ENCODE results near the gene PACRG.

Gene PACRG

GRCh38 chr6:163152701-163153100 is 424.9 kb downstream of the PACRG start:
- FAIRE-seq (no peak), DNase-seq (ENCODE audit: insufficient read length, low spot score) (no peak)
- no peak for TF ChIP-seq POLR2AphosphoS5 (IDR thresholded peaks at IDR 0.05; ENCODE audit: low read depth, low read length)
- TF ChIP-seq PAX5 (IDR thresholded peaks at IDR 0.05; ENCODE audit: insufficient read depth, low read length, severe bottlenecking), result no peak
- no peak for TF ChIP-seq POU2F2 (IDR thresholded peaks at IDR 0.05; ENCODE audit: low read depth, low read length)
- TF ChIP-seq TAF1 (IDR thresholded peaks at IDR 0.05; ENCODE audit: low read depth, low read length), result no peak
- TF ChIP-seq POLR2A (IDR thresholded peaks at IDR 0.05; ENCODE audit: low read depth, low read length), result no peak
- TF ChIP-seq SPI1 (IDR thresholded peaks at IDR 0.05; ENCODE audit: low read depth, low read length), result no peak

DNA sequence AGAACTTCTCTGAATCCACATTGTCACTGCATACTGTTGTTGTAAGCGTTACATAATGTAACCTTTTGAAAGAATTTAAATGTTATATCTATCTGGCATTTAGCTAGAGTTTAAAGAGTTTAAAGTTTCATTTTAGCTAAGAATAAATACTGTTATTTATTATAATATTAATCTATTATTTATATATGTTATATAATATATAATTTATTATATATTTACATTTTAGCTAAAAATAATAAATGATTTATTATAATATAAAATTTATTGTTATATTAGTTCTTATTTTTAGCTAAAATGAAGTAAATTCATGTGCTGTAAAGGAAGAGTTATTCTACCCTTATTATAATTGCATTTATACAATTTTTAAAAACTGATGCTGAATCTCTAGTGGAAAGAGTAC is 431.3 kb downstream of the PACRG start:
- DNase-seq (ENCODE audit: insufficient read length, low spot score) (no peak), FAIRE-seq (no peak)
- no peak for TF ChIP-seq SPI1 (IDR thresholded peaks at IDR 0.05; ENCODE audit: low read depth, low read length)

- TF ChIP-seq PAX5 (IDR thresholded peaks at IDR 0.05; ENCODE audit: insufficient read depth, low read length, severe bottlenecking) (no peak), POLR2AphosphoS5 (IDR thresholded peaks at IDR 0.05; ENCODE audit: low read depth, low read length) (no peak), SPI1 (IDR thresholded peaks at IDR 0.05; ENCODE audit: low read depth, low read length) (no peak), POU2F2 (IDR thresholded peaks at IDR 0.05; ENCODE audit: low read depth, low read length) (no peak), TAF1 (IDR thresholded peaks at IDR 0.05; ENCODE audit: low read depth, low read length) (no peak), POLR2A (IDR thresholded peaks at IDR 0.05; ENCODE audit: low read depth, low read length) (no peak)
- FAIRE-seq (no peak), DNase-seq (ENCODE audit: insufficient read length, low spot score) (no peak)
Observed at GRCh38 chr6:163159689-163160088, 431.9 kb downstream of the PACRG start.

GRCh38 chr6:163162007-163162873 is 434.5 kb downstream of the PACRG start:
- FAIRE-seq (no peak), DNase-seq (ENCODE audit: insufficient read length, low spot score) (no peak)
- TF ChIP-seq PAX5 (IDR thresholded peaks at IDR 0.05; ENCODE audit: insufficient read depth, low read length, severe bottlenecking) (no peak), TAF1 (IDR thresholded peaks at IDR 0.05; ENCODE audit: low read depth, low read length) (no peak), SPI1 (IDR thresholded peaks at IDR 0.05; ENCODE audit: low read depth, low read length) (no peak)

GRCh38 chr6:163162874-163163213 is 435.1 kb downstream of the PACRG start:
- TF ChIP-seq POLR2AphosphoS5 (IDR thresholded peaks at IDR 0.05; ENCODE audit: low read depth, low read length) (no peak), SPI1 (IDR thresholded peaks at IDR 0.05; ENCODE audit: low read depth, low read length) (no peak), POU2F2 (IDR thresholded peaks at IDR 0.05; ENCODE audit: low read depth, low read length) (no peak), PAX5 (IDR thresholded peaks at IDR 0.05; ENCODE audit: insufficient read depth, low read length, severe bottlenecking) (no peak)
- no peak for DNase-seq (ENCODE audit: insufficient read length, low spot score)
- FAIRE-seq, result no peak

- FAIRE-seq, result no peak
- TF ChIP-seq TAF1 (IDR thresholded peaks at IDR 0.05; ENCODE audit: low read depth, low read length) (no peak), SPI1 (IDR thresholded peaks at IDR 0.05; ENCODE audit: low read depth, low read length) (no peak), POLR2A (IDR thresholded peaks at IDR 0.05; ENCODE audit: low read depth, low read length) (no peak)
- no peak for DNase-seq (ENCODE audit: insufficient read length, low spot score)
Observed at GRCh38 chr6:163164175-163164900, 436.6 kb downstream of the PACRG start.

DNA sequence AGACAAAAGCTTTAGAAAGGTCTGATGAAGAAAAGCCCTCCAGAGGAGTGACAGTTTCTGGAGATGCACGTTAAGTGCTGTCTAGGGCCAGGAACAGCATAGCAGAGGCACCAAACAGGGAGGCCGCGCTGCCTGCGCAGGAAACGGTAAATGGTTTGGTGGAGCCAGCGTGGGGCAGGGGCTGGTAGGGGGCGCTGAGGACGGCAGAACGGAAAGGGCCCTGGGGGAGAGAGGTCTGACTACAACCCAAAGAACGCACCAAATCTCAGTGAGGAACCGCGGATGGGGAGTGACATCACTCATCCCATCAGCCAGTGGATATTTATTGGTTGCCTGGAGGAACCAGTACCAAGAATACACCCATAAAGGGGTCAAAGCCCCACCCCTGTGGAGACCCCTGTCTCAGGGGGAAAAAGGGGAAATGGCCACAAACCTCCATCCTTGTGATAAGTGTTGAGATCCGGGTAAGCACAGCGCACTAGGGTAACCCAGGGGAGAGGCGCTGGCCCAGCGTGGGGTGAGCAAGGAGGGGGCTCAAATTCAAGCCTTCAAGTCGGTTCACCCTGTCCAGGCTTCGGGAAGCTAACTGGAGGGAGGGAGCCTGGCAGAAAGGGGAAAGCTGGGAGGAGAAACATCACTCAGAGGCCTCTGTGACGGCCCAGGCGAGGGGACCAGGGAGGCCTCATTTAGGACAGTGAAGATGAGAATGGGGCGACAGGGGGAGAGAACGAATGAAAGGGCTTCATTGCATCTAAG is 437.6 kb downstream of the PACRG start:
- DNase-seq (ENCODE audit: insufficient read length, low spot score) (no peak), FAIRE-seq (no peak)
- no peak for TF ChIP-seq SPI1 (IDR thresholded peaks at IDR 0.05; ENCODE audit: low read depth, low read length)

GRCh38 chr6:163165922-163166321 is 438.1 kb downstream of the PACRG start:
- TF ChIP-seq SPI1 (IDR thresholded peaks at IDR 0.05; ENCODE audit: low read depth, low read length) (no peak), POLR2A (IDR thresholded peaks at IDR 0.05; ENCODE audit: low read depth, low read length) (no peak), PAX5 (IDR thresholded peaks at IDR 0.05; ENCODE audit: insufficient read depth, low read length, severe bottlenecking) (no peak), POU2F2 (IDR thresholded peaks at IDR 0.05; ENCODE audit: low read depth, low read length) (no peak), POLR2AphosphoS5 (IDR thresholded peaks at IDR 0.05; ENCODE audit: low read depth, low read length) (no peak), TAF1 (IDR thresholded peaks at IDR 0.05; ENCODE audit: low read depth, low read length) (no peak)
- DNase-seq (ENCODE audit: insufficient read length, low spot score) (no peak), FAIRE-seq (no peak)

- FAIRE-seq (no peak), DNase-seq (ENCODE audit: insufficient read length, low spot score) (no peak)
- no peak for TF ChIP-seq PAX5 (IDR thresholded peaks at IDR 0.05; ENCODE audit: insufficient read depth, low read length, severe bottlenecking)
- no peak for TF ChIP-seq TAF1 (IDR thresholded peaks at IDR 0.05; ENCODE audit: low read depth, low read length)
Observed at GRCh38 chr6:163166507-163166906, 438.7 kb downstream of the PACRG start.

- no peak for TF ChIP-seq TAF1 (IDR thresholded peaks at IDR 0.05; ENCODE audit: low read depth, low read length)
- TF ChIP-seq POU2F2 (IDR thresholded peaks at IDR 0.05; ENCODE audit: low read depth, low read length), result no peak
- TF ChIP-seq POLR2AphosphoS5 (IDR thresholded peaks at IDR 0.05; ENCODE audit: low read depth, low read length), result no peak
- no peak for TF ChIP-seq PAX5 (IDR thresholded peaks at IDR 0.05; ENCODE audit: insufficient read depth, low read length, severe bottlenecking)
- TF ChIP-seq POLR2A (IDR thresholded peaks at IDR 0.05; ENCODE audit: low read depth, low read length), result no peak
- DNase-seq (ENCODE audit: insufficient read length, low spot score) (no peak), FAIRE-seq (no peak)
Observed at GRCh38 chr6:163169521-163169920, 441.7 kb downstream of the PACRG start.

Measured in GM12891 (cell line).